HG02852 (cell line): ENCODE data around the gene FIGNL2.

Experiments used
- ATAC-seq: cut with Tn5 transposase; IDR thresholded peaks from one replicate; pipeline ENCODE4 v1.9.1; 2021; ENCODE audit warnings: mild to moderate bottlenecking, moderate library complexity; ENCODE audit not compliant: unreplicated experiment

Gene FIGNL2

GRCh38 chr12:51879102-51879501 lies 30.6 kb upstream of the FIGNL2 start:
- no peak for ATAC-seq

GRCh38 chr12:51874486-51874885 lies 26.0 kb upstream of the FIGNL2 start:
- ATAC-seq = no peak

GRCh38 chr12:51874000-51874399 lies 25.5 kb upstream of the FIGNL2 start:
- no peak for ATAC-seq

GRCh38 chr12:51873251-51873994 lies 24.9 kb upstream of the FIGNL2 start:
- no peak for ATAC-seq

GRCh38 chr12:51872689-51872981 lies 24.1 kb upstream of the FIGNL2 start:
- ATAC-seq = no peak

GRCh38 chr12:51871918-51872688 lies 23.6 kb upstream of the FIGNL2 start:
- ATAC-seq = no peak

GRCh38 chr12:51871126-51871525 lies 22.6 kb upstream of the FIGNL2 start:
- ATAC-seq = no peak

GRCh38 chr12:51870504-51870903 lies 22.0 kb upstream of the FIGNL2 start:
- no peak for ATAC-seq

GRCh38 chr12:51869931-51870330 lies 21.4 kb upstream of the FIGNL2 start:
- no peak for ATAC-seq

GRCh38 chr12:51869496-51869865 lies 21.0 kb upstream of the FIGNL2 start:
- ATAC-seq = no peak

- no peak for ATAC-seq
Observed at GRCh38 chr12:51868821-51869495, 20.4 kb upstream of the FIGNL2 start.

GRCh38 chr12:51867796-51868428 lies 19.4 kb upstream of the FIGNL2 start:
- no peak for ATAC-seq

- ATAC-seq = no peak
Observed at GRCh38 chr12:51867371-51867770, 18.9 kb upstream of the FIGNL2 start.

- ATAC-seq = no peak
Observed at GRCh38 chr12:51866762-51867161, 18.2 kb upstream of the FIGNL2 start.

GRCh38 chr12:51866324-51866723 lies 17.8 kb upstream of the FIGNL2 start:
- no peak for ATAC-seq

- ATAC-seq = no peak
Observed at GRCh38 chr12:51865757-51866270, 17.3 kb upstream of the FIGNL2 start.

GRCh38 chr12:51864833-51865670 lies 16.5 kb upstream of the FIGNL2 start:
- ATAC-seq = no peak

GRCh38 chr12:51863933-51864832 lies 15.7 kb upstream of the FIGNL2 start:
- ATAC-seq = no peak

GRCh38 chr12:51863363-51863932 lies 14.9 kb upstream of the FIGNL2 start:
- ATAC-seq = no peak
